HCT116 (cell line): ENCODE measurements around the gene CYP4F11. TPM values are rescaled to one million over a fixed set of nuclear protein-coding genes. Genes with fewer than 3 reads are reported as not detected.

Experiments used
- total RNA-seq: library from RNA; stranded (reverse); gene quantifications from one replicate; pipeline ENCODE4 v1.2.1, GENCODE V29; 2021; ENCODE audit not compliant: unreplicated experiment

The CYP4F11 gene
- total RNA-seq, 1 experiment from 2014 or later: 17.9 TPM

Other genes starting within 250 kb of the CYP4F11 start
- not detected for gene OR10H2, start 206.5 kb downstream of the CYP4F11 start, total RNA-seq
- not detected for gene OR10H3, start 196.5 kb downstream of the CYP4F11 start, total RNA-seq
- gene OR10H5, start 146.9 kb downstream of the CYP4F11 start, total RNA-seq: not detected
- 0.17 TPM for gene OR10H1, start 118.9 kb downstream of the CYP4F11 start, total RNA-seq
- 1.1 TPM for gene CYP4F2, start 36.5 kb downstream of the CYP4F11 start, total RNA-seq
- gene OR10H4, start 14.5 kb upstream of the CYP4F11 start, total RNA-seq: not detected
- gene TPM4, start 142.0 kb upstream of the CYP4F11 start, total RNA-seq: 275 TPM
- 116 TPM for gene RAB8A, start 177.4 kb upstream of the CYP4F11 start, total RNA-seq
- 21.4 TPM for gene HSH2D, start 209.2 kb upstream of the CYP4F11 start, total RNA-seq
- not detected for gene CIB3, start 239.0 kb upstream of the CYP4F11 start, total RNA-seq